ENCODE results near the gene SEPTIN2. TPM values are rescaled to one million over a fixed set of nuclear protein-coding genes. Genes with fewer than 3 reads are reported as not detected.

Gene SEPTIN2
- total RNA-seq, 3 donors from 2014 or later (not counting 1 experiment from before 2014, with no cell fraction given): 275 to 315 (median 275) TPM

GRCh38 chr2:241271706-241272302, 43.9 kb upstream of the SEPTIN2 start:
- Mint-ChIP-seq H3K4me3 (peak overlapping the region; percentile 95), H3K27me3 (ENCODE audit: low read depth in 2 of 2) (no peaks in the 10 kb centered on the region), H3K4me1 (peaks cover 49 to 51% of the 10 kb centered on the region in 2 donors), H3K27ac (peak overlapping the region; percentile 86), H3K9me3 (no peaks in the 10 kb centered on the region), H3K36me3 (no peaks in the 10 kb centered on the region)
- H3K27me3 ChIP-seq (ENCODE audit: control insufficient read depth, insufficient read depth, low read length): no peaks in the 10 kb centered on the region
- no peaks in the 10 kb centered on the region for H3K9me3 ChIP-seq (ENCODE audit: control insufficient read depth, insufficient read depth, low read length)
- no peaks in the 10 kb centered on the region for H3K36me3 ChIP-seq (ENCODE audit: control insufficient read depth, insufficient read depth, low read length)
- H3K4me3 ChIP-seq (ENCODE audit: low read length): peak overlapping the region; percentile 66
- ATAC-seq (peak; percentile 77 to 78 (median 77)), DNase-seq (peak; percentile 55 to 73)
- TF ChIP-seq CTCF (IDR thresholded peaks at IDR 0.05): no peak
- peaks cover 28% of the 10 kb centered on the region for H3K4me1 ChIP-seq (ENCODE audit: control insufficient read depth, insufficient read depth, low read length)
- whole genome bisulfite sequencing (ENCODE audit: insufficient coverage): under 1% methylated on average over 37 of the region's 37 CpGs
- peak overlapping the region; percentile 42 for H3K27ac ChIP-seq (ENCODE audit: low read length)
- intact Hi-C loops (cut with micrococcal nuclease): loop anchor here (5.0 kb wide), 2 partner anchors 45 to 85 kb away; partner anchors contain the start of genes FARP2, HDLBP and SEPTIN2

GRCh38 chr2:241272303-241273209, 43.2 kb upstream of the SEPTIN2 start:
- TF ChIP-seq CTCF (IDR thresholded peaks at IDR 0.05): no peak
- DNase-seq (peak; percentile 50 to 62), ATAC-seq (peak; percentile 62 to 68 (median 66))
- no peaks in the 10 kb centered on the region for H3K36me3 Mint-ChIP-seq
- H3K27ac Mint-ChIP-seq: peak overlapping the region; percentile 86
- Histone ChIP-seq H3K4me3 (ENCODE audit: low read length) (peak overlapping the region; percentile 66), H3K4me1 (ENCODE audit: control insufficient read depth, insufficient read depth, low read length) (peaks cover 28% of the 10 kb centered on the region), H3K27ac (ENCODE audit: low read length) (peak overlapping the region; percentile 37), H3K9me3 (ENCODE audit: control insufficient read depth, insufficient read depth, low read length) (no peaks in the 10 kb centered on the region), H3K27me3 (ENCODE audit: control insufficient read depth, insufficient read depth, low read length) (no peaks in the 10 kb centered on the region), H3K36me3 (ENCODE audit: control insufficient read depth, insufficient read depth, low read length) (no peaks in the 10 kb centered on the region)
- no peaks in the 10 kb centered on the region for H3K9me3 Mint-ChIP-seq
- intact Hi-C loops (cut with micrococcal nuclease): loop anchor here (5.0 kb wide), 2 partner anchors 45 to 85 kb away; partner anchors contain the start of genes FARP2, HDLBP and SEPTIN2
- peaks cover 48% of the 10 kb centered on the region in 2 donors for H3K4me1 Mint-ChIP-seq
- H3K4me3 Mint-ChIP-seq: peak overlapping the region; percentile 86
- no peaks in the 10 kb centered on the region for H3K27me3 Mint-ChIP-seq (ENCODE audit: low read depth in 2 of 2)
- WGBS (ENCODE audit: insufficient coverage): under 1% methylated on average over 89 of the region's 102 CpGs

GRCh38 chr2:241273210-241274020, 42.3 kb upstream of the SEPTIN2 start:
- Histone ChIP-seq H3K27me3 (ENCODE audit: control insufficient read depth, insufficient read depth, low read length) (no peaks in the 10 kb centered on the region), H3K4me3 (ENCODE audit: low read length) (peak overlapping the region; percentile 51), H3K4me1 (ENCODE audit: control insufficient read depth, insufficient read depth, low read length) (peaks cover 28% of the 10 kb centered on the region), H3K27ac (ENCODE audit: low read length) (peak overlapping the region; percentile 37), H3K9me3 (ENCODE audit: control insufficient read depth, insufficient read depth, low read length) (no peaks in the 10 kb centered on the region), H3K36me3 (ENCODE audit: control insufficient read depth, insufficient read depth, low read length) (no peaks in the 10 kb centered on the region)
- WGBS (ENCODE audit: insufficient coverage): 81% methylated on average over 21 of the region's 21 CpGs
- no peak for ATAC-seq
- Mint-ChIP-seq H3K36me3 (no peaks in the 10 kb centered on the region), H3K9me3 (no peaks in the 10 kb centered on the region), H3K4me1 (peaks cover 39 to 45% of the 10 kb centered on the region in 2 donors), H3K27me3 (ENCODE audit: low read depth in 2 of 2) (no peaks in the 10 kb centered on the region), H3K4me3 (peak overlapping the region; percentile 86), H3K27ac (peak overlapping the region; percentile 76 to 85)
- no peak for TF ChIP-seq CTCF (IDR thresholded peaks at IDR 0.05)
- intact Hi-C loops (cut with micrococcal nuclease): loop anchor here (5.0 kb wide), 2 partner anchors 44 to 84 kb away; partner anchors contain the start of genes FARP2, HDLBP and SEPTIN2
- peak in 1 of 2 donors; percentile 20 for DNase-seq
